Measurements from ENCODE around the gene RHOF.

Gene RHOF

DNA sequence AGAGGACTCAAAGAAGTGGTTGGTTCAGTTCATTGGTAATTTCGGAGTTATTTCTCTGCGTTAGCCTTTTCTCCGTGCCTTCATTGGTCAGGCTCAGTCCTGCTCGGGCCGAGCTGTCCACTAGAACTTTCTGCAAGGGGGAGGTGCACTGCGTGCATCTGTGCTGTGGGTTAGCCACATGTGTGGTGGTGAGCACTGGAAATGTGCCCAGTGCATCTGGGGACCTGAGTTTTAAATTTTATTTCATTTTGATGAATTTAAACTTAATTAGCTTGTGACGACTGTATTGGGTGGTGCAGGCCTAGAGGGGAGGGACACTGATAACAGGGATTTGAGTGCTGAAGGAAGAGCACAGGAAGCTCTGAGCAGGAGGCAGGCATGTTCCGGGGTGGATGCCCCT, 34.8 kb upstream of the RHOF start:
- peaks cover 5% of the 10 kb centered on the region; the same call in 1 of the 2 replicates for H4K20me1 ChIP-seq (ENCODE audit: control insufficient read depth, insufficient read depth, low read depth, low read length)
- no peak overlapping the region for H3K27ac ChIP-seq (ENCODE audit: low read depth, low read length)
- H3K27me3 ChIP-seq (ENCODE audit: control insufficient read depth, low read length), result no peaks in the 10 kb centered on the region
- H3K9me3 ChIP-seq (ENCODE audit: control insufficient read depth, insufficient read depth, low read length), result no peaks in the 10 kb centered on the region
- no peaks in the 10 kb centered on the region for H3K9me2 ChIP-seq (replicated peaks; ENCODE audit: control insufficient read depth, low read length)
- H3K4me2 ChIP-seq (ENCODE audit: low read length), result no peak overlapping the region
- H3F3A ChIP-seq (ENCODE audit: control insufficient read depth, insufficient read depth), result peaks cover 4% of the 10 kb centered on the region; the same call in 1 of the 2 replicates
- H3K79me2 ChIP-seq (ENCODE audit: control insufficient read depth, low read length), result no peaks in the 10 kb centered on the region
- H3K4me3 ChIP-seq (ENCODE audit: low read length), result no peak overlapping the region
- peaks cover 77% of the 10 kb centered on the region for H3K36me3 ChIP-seq (ENCODE audit: control insufficient read depth, low read length)
- peaks cover 6% of the 10 kb centered on the region for H3K4me1 ChIP-seq (ENCODE audit: control insufficient read depth, low read length)
- no peak for TF ChIP-seq EZH2phosphoT487 (IDR thresholded peaks at IDR 0.05; ENCODE audit: borderline replicate concordance, low read length)
- TF ChIP-seq, protein P1, sequence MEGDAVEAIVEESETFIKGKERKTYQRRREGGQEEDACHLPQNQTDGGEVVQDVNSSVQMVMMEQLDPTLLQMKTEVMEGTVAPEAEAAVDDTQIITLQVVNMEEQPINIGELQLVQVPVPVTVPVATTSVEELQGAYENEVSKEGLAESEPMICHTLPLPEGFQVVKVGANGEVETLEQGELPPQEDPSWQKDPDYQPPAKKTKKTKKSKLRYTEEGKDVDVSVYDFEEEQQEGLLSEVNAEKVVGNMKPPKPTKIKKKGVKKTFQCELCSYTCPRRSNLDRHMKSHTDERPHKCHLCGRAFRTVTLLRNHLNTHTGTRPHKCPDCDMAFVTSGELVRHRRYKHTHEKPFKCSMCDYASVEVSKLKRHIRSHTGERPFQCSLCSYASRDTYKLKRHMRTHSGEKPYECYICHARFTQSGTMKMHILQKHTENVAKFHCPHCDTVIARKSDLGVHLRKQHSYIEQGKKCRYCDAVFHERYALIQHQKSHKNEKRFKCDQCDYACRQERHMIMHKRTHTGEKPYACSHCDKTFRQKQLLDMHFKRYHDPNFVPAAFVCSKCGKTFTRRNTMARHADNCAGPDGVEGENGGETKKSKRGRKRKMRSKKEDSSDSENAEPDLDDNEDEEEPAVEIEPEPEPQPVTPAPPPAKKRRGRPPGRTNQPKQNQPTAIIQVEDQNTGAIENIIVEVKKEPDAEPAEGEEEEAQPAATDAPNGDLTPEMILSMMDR (IDR thresholded peaks at IDR 0.05; ENCODE audit: low read depth, low read length, poor library complexity, severe bottlenecking), result no peak

DNA sequence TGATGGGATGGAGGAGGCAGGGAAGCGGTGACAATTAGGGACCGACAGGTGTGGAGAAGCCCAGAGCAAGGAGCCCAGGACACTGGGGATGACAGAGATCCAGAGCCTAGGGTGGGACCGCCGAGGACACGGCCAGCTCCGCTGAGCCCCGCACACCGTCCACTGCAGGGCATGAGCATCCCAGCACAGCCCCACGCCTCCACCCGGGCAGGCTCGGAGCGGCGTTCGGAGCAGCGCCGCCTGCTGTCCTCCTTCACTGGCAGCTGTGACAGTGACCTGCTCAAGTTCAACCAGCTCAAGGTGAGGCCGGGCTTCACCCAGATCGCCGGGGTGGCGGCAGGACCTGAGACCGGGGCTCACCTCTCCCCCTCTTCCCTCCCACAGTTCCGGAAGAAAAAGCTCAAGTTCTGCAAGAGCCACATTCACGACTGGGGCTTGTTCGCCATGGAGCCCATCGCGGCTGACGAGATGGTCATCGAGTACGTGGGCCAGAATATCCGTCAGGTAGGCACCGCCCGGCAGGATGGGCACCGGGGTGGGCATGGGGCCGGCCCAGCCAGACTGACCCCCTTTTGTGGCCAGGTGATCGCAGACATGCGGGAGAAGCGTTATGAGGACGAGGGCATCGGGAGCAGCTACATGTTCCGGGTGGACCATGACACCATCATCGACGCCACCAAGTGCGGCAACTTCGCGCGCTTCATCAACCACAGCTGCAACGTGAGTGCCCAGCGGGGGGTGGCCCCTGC, 34.0 kb upstream of the RHOF start:
- Histone ChIP-seq H3K4me1 (ENCODE audit: control insufficient read depth, low read length) (peaks cover 6% of the 10 kb centered on the region), H3K27ac (ENCODE audit: low read depth, low read length) (no peak overlapping the region), H3K9me3 (ENCODE audit: control insufficient read depth, insufficient read depth, low read length) (no peaks in the 10 kb centered on the region), H3K36me3 (ENCODE audit: control insufficient read depth, low read length) (peaks cover 81% of the 10 kb centered on the region), H4K20me1 (ENCODE audit: control insufficient read depth, insufficient read depth, low read depth, low read length) (peaks cover 4% of the 10 kb centered on the region; the same call in 1 of the 2 replicates), H3K4me2 (ENCODE audit: low read length) (no peak overlapping the region), H3K27me3 (ENCODE audit: control insufficient read depth, low read length) (no peaks in the 10 kb centered on the region), H3F3A (ENCODE audit: control insufficient read depth, insufficient read depth) (peaks cover 4% of the 10 kb centered on the region; the same call in 1 of the 2 replicates), H3K79me2 (ENCODE audit: control insufficient read depth, low read length) (no peaks in the 10 kb centered on the region), H3K9me2 (replicated peaks; ENCODE audit: control insufficient read depth, low read length) (no peaks in the 10 kb centered on the region), H3K4me3 (ENCODE audit: low read length) (no peak overlapping the region)
- TF ChIP-seq, protein P1 (IDR thresholded peaks at IDR 0.05; ENCODE audit: low read depth, low read length, poor library complexity, severe bottlenecking), result no peak
- no peak for TF ChIP-seq EZH2phosphoT487 (IDR thresholded peaks at IDR 0.05; ENCODE audit: borderline replicate concordance, low read length)

DNA sequence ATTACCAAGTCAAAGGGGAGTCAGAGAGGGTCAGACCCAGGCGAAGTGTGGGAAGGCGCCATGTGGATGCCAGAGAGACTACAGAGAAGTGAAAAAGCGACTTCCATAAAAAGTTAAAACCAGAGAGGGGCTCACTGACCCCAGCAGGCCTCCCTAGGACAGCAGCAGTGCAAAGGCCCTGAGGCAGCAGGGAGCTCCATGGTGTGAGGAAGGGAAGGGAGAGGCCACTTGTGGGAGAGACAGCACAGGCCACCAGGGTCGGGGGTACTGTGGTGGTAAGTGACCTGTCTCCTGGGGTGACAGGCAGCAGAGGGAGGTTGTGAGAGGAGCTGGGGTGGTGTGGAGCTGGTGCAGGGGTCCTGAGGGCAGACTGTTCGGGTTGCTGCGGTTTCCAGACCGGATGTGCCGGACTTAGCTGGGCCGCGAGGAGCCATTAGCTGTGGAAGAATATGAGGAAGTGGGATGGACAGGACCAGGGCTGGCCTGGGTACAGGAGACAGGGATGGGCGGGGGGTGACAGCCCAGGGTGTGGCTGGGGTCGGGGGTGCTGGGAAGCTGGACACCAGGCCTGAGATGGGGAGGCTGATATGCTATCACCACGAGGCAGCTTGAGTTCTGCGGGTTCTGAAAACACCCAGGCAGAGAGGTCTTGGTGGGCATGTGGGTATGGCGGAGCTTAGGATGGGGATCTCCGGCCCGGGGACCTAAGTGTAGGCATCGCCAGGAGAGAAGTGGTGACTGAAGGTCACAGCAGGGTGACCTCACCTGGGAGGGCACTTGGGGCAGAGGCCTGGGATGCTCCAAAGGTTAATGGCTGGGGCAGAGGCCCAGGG, 33.0 kb upstream of the RHOF start:
- H3K27ac ChIP-seq (ENCODE audit: low read depth, low read length), result no peak overlapping the region
- TF ChIP-seq EZH2phosphoT487 (IDR thresholded peaks at IDR 0.05; ENCODE audit: borderline replicate concordance, low read length), result no peak
- TF ChIP-seq, protein P1 (IDR thresholded peaks at IDR 0.05; ENCODE audit: low read depth, low read length, poor library complexity, severe bottlenecking), result no peak
- H3K79me2 ChIP-seq (ENCODE audit: control insufficient read depth, low read length), result no peaks in the 10 kb centered on the region
- no peaks in the 10 kb centered on the region for H3K9me3 ChIP-seq (ENCODE audit: control insufficient read depth, insufficient read depth, low read length)
- peaks cover 84% of the 10 kb centered on the region for H3K36me3 ChIP-seq (ENCODE audit: control insufficient read depth, low read length)
- H3K27me3 ChIP-seq (ENCODE audit: control insufficient read depth, low read length), result no peaks in the 10 kb centered on the region
- H3K4me2 ChIP-seq (ENCODE audit: low read length), result no peak overlapping the region
- peaks cover 6% of the 10 kb centered on the region for H3K4me1 ChIP-seq (ENCODE audit: control insufficient read depth, low read length)
- H3K4me3 ChIP-seq (ENCODE audit: low read length), result no peak overlapping the region
- peaks cover 4% of the 10 kb centered on the region; the same call in 1 of the 2 replicates for H3F3A ChIP-seq (ENCODE audit: control insufficient read depth, insufficient read depth)
- H4K20me1 ChIP-seq (ENCODE audit: control insufficient read depth, insufficient read depth, low read depth, low read length), result no peaks in the 10 kb centered on the region; the same call in 1 of the 2 replicates
- no peaks in the 10 kb centered on the region for H3K9me2 ChIP-seq (replicated peaks; ENCODE audit: control insufficient read depth, low read length)
